Adipocyte (in vitro differentiated cells): ENCODE data around the gene CDH20.

Experiments
- DNase-seq: peaks from one replicate; pipeline ENCODE4 v3.0.0-alpha.2; 2015; ENCODE audit warnings: low read depth
- H3K27me3 ChIP-seq: replicated peaks from 2 replicates; pipeline ENCODE4 v1.7.0; 2013; ENCODE audit warnings: mild to moderate bottlenecking, low read length, moderate library complexity; ENCODE audit not compliant: control insufficient read depth, insufficient read depth
- H3K36me3 ChIP-seq: 2 replicates; pipeline ENCODE4 v1.7.0; 2013; ENCODE audit warnings: low read length, mild to moderate bottlenecking, moderate library complexity; ENCODE audit not compliant: control insufficient read depth, insufficient read depth, severe bottlenecking
- H3K4me1 ChIP-seq: 2 replicates; pipeline ENCODE4 v1.7.0; 2013; ENCODE audit warnings: mild to moderate bottlenecking, low read length, moderate library complexity; ENCODE audit not compliant: control insufficient read depth, insufficient read depth
- H3K4me3 ChIP-seq: 2 replicates; pipeline ENCODE4 v1.7.0; 2013; ENCODE audit warnings: mild to moderate bottlenecking, low read length, moderate library complexity
- H3K9ac ChIP-seq: 2 replicates; pipeline ENCODE4 v1.7.0; 2013; ENCODE audit warnings: mild to moderate bottlenecking, low read length, moderate library complexity
- H3K9me3 ChIP-seq: 2 replicates; pipeline ENCODE4 v1.7.0; 2013; ENCODE audit warnings: mild to moderate bottlenecking, low read length, moderate library complexity; ENCODE audit not compliant: control insufficient read depth

CDH20 gene

DNA sequence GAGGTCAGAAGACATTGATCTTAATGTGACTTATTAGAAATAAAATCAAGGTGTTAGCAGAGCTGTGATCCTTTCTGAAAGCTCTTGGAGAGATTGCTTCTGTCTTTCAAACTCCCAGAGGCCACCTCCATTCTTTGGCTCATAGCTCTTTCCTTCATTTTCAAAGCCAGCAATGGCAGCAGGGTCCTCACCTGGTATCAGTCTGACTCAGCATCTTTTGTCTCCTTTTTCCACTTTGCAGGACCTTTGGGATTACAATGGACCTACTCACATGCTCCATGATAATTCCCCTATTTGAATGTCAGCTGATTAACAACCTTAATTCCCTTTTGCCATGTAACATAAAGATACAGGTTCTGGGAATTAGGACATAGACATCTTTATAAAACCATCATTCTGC, 6.8 kb upstream of the CDH20 start:
- no peak overlapping the region for H3K9ac ChIP-seq

DNA sequence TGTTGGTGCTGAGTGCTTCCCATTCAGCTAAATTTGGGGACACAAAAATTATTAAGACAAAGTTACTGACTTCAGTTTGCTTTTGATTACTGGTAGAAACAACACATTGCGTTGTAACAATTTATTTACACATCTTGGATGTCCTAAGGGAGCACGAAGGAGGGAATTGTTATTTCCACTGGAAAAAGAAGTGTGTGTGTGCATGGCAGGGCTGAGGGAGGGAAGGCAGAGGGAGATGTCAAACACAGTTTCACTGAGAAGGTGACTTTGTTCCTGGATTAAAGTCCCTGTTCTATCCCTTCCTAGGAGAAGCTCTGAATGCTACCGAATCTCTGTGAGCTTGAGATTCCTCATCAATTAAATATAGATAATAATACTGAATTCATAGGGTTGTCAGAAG, 3.8 kb upstream of the CDH20 start:
- Histone ChIP-seq H3K9me3 (no peaks in the 10 kb centered on the region), H3K27me3 (no peaks in the 10 kb centered on the region), H3K4me1 (peaks cover 2% of the 10 kb centered on the region), H3K9ac (no peak overlapping the region), H3K36me3 (no peaks in the 10 kb centered on the region), H3K4me3 (no peak overlapping the region)
- no peak for DNase-seq

More for the DNA sequence above, 6.8 kb upstream of the CDH20 start:
- Histone ChIP-seq H3K9me3 (no peaks in the 10 kb centered on the region), H3K4me1 (no peaks in the 10 kb centered on the region), H3K36me3 (no peaks in the 10 kb centered on the region), H3K4me3 (no peak overlapping the region), H3K27me3 (no peaks in the 10 kb centered on the region)
- DNase-seq = no peak

DNA sequence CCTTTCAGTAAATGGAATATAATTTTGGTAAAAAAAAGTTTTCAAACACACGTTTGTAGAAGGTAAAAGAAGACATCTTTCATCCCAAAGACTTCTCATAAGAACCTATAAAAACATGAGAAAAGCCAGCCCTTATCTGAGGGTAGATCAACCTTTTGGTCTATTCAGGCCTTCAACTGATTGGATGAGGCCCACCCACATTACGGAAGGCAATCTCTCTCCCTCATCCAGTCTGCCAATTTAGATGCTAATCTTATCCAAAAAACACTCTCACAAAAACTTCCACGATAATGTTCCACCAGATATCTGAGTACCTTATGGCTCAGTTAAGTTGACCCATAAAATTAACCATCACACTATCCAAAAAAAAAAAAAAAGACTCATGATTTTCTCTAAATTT, 2.2 kb upstream of the CDH20 start:
- Histone ChIP-seq H3K27me3 (no peaks in the 10 kb centered on the region), H3K4me3 (no peak overlapping the region), H3K9ac (no peak overlapping the region), H3K36me3 (no peaks in the 10 kb centered on the region), H3K4me1 (peaks cover 18% of the 10 kb centered on the region), H3K9me3 (no peaks in the 10 kb centered on the region)
- no peak for DNase-seq

DNA sequence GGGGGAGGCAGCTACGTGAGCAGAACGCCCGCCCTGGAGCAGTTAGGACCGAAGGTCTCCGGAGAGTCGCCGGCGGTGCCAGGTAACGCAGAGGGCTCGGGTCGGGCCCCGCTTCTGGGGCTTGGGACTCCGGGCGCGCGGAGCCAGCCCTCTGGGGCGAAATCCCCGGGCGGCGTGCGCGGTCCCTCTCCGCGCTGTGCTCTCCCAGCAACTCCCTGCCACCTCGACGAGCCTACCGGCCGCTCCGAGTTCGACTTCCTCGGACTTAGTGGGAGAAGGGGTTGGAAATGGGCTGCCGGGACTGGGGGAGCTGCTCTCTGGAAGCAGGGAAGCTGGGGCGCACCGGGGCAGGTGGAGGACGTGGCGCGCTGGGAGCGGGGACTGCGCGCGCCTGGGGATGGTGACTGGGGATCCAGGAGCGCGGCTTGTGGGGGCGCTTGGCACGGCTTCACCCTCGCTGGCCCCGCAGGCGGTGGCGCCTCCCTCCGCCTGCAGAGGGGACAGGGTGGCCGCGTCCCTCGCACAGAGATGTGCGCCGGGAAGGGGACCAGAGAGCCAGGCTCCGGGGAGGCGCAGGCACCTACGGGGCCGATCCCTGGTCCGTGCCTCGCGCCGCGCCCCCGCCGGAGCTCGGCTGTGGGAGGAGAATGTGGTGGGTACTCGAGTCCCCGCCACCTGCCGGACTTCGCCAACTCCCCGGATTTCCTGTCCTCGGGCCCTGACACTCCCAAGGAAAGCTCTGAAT, 688 bp downstream of the CDH20 start:
- peak overlapping the region; percentile 81 for H3K4me3 ChIP-seq
- no peaks in the 10 kb centered on the region for H3K27me3 ChIP-seq
- DNase-seq = peak; percentile 55
- H3K9me3 ChIP-seq = no peaks in the 10 kb centered on the region
- H3K36me3 ChIP-seq = no peaks in the 10 kb centered on the region
- peaks cover 46% of the 10 kb centered on the region for H3K4me1 ChIP-seq
- peak overlapping the region; percentile 81 for H3K9ac ChIP-seq

DNA sequence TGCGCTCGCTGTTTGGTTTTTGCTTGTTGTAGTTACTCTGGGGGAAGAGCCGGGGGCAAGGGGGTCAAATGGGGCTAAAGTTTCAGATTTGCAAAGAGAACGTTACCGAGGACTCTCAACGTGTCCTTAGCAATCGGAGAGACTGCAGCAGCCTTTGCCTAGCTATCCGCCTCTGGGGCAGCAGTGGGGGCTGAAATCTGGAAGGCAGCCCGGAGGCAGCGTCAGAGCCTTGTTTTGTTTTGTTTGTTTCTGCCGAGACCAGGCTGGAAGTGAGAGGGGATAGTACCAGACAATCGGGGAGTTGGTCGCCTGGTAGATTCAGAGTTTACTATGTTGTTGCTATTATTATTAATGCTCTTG, 1.2 kb downstream of the CDH20 start:
- Histone ChIP-seq H3K9ac (peak overlapping the region; percentile 81), H3K27me3 (no peaks in the 10 kb centered on the region), H3K9me3 (no peaks in the 10 kb centered on the region), H3K4me1 (peaks cover 46% of the 10 kb centered on the region), H3K36me3 (no peaks in the 10 kb centered on the region), H3K4me3 (peak overlapping the region; percentile 81)
- DNase-seq = peak; percentile 21

DNA sequence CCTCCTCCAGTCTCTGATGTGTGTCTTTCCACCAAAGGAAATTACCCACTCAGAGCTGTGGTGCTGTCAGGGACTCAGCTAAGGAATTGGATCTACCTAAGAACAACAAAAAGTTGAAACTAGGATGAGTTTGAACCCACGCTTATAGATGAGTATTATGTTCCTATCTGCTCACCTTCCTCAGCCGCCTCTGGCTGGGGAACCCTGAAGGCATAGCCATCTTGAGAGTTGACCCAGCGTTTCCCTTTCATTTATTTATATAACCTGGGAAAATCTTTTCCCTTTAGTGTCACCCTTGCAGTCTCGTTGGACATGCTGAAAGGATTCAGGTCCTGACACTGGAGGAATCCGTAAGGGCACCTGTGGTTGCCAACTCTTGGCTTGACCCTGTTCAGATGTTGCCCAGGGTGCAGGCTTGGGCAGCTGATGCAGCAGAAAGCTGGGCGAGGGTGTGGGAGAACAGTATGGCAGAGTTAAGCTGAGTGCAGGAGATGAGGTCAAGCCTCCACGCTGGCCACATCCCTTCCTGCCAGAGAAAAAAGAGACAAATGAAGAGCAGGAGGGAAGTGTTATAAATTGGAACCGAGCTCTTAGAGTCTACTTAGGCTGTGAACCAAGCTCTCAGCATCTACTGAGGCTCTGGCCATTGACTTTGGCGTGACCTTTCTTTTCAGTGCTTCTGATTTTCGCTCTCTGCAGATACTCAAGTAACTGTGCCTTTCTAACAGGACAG, 1.9 kb downstream of the CDH20 start:
- Histone ChIP-seq H3K9me3 (no peaks in the 10 kb centered on the region), H3K27me3 (no peaks in the 10 kb centered on the region), H3K36me3 (no peaks in the 10 kb centered on the region), H3K4me3 (peak overlapping the region; percentile 81), H3K9ac (peak overlapping the region; percentile 81), H3K4me1 (peaks cover 49% of the 10 kb centered on the region)
- no peak for DNase-seq

DNA sequence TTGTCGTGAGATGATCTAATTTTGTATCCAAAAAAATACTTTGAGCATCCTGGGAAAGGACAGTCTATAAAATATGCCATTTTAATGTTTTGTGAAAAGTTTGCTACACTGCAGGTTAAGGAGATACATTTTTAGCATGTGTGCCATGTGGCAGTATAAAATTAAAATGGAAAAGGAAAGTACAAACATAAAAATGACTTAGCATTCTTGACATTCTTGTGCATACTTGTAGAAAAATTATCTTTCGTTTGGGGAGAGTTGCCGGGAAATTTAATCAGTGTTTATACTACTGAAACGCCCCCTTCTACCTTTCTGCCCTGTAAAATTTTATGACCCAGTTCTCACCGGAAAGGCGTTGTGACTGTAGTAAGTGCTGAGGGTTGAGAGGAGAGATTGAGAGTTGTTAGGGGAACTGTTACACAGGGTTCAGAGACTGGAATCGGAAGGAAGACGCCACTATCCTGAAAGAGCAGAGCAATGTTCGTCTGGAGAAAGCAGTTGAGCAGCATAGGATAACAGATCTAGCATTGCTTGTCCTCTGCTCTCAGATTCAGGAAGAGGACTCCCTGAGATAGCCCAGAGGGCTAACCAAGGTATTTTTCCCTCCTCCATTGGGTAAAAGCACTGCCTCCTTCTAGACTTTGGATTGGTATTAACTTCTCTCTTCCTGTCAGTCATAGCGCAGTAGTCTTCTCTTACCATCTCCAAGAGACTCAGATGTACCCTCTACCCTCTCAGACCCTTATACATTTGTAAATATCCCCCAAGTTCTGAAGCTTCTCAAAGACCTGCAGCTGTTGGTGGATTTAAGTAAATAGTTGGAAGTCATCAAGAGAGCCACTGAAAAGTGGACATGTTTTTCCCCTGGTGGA, 2.7 kb downstream of the CDH20 start:
- Histone ChIP-seq H3K4me3 (peak overlapping the region; percentile 81), H3K4me1 (peaks cover 51% of the 10 kb centered on the region), H3K27me3 (no peaks in the 10 kb centered on the region), H3K36me3 (no peaks in the 10 kb centered on the region), H3K9ac (peak overlapping the region; percentile 81), H3K9me3 (no peaks in the 10 kb centered on the region)
- DNase-seq = no peak

DNA sequence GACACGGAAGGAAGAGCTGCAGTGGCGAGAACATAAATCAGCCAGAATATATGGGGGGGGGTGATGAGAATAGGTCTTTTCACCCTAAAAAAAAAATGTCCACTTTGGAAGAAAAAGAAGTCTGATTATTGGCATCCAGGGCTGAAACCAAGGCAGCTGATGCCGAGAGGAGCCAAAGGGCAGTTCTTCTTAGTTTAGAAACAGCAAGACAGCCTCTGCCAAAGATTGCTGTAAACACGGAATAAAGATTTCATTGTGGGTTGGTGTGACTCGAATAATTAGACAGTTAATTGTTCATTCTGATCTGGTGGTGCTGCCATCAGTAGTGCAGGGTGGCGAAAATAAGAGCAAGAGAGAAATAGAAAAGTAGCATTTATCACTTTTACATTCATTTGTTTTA, 3.5 kb downstream of the CDH20 start:
- Histone ChIP-seq H3K9me3 (no peaks in the 10 kb centered on the region), H3K4me3 (peak overlapping the region; percentile 81), H3K36me3 (no peaks in the 10 kb centered on the region), H3K9ac (peak overlapping the region; percentile 50), H3K4me1 (peaks cover 51% of the 10 kb centered on the region), H3K27me3 (no peaks in the 10 kb centered on the region)
- no peak for DNase-seq

DNA sequence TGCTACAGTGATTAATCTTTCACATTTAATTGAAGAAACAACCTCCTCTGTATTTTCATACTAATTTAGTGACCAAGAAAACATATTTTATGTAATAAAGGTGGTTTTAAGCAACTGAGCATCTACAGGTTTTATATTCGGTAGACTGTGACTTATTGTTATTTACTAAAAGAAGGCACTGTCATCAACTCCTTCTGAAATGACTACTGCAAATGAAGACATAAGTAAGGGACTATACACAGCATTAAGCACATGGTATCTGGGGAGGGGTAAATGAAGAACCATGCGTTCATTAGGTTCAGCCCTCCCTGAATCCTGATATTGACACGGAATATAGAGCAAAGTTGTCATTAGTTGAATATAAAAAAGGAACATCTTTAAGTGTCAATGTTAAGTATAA, 4.3 kb downstream of the CDH20 start:
- Histone ChIP-seq H3K4me3 (peak overlapping the region; percentile 6), H3K27me3 (no peaks in the 10 kb centered on the region), H3K4me1 (peaks cover 51% of the 10 kb centered on the region), H3K9ac (peak overlapping the region; percentile 32), H3K9me3 (no peaks in the 10 kb centered on the region), H3K36me3 (no peaks in the 10 kb centered on the region)
- DNase-seq = no peak

DNA sequence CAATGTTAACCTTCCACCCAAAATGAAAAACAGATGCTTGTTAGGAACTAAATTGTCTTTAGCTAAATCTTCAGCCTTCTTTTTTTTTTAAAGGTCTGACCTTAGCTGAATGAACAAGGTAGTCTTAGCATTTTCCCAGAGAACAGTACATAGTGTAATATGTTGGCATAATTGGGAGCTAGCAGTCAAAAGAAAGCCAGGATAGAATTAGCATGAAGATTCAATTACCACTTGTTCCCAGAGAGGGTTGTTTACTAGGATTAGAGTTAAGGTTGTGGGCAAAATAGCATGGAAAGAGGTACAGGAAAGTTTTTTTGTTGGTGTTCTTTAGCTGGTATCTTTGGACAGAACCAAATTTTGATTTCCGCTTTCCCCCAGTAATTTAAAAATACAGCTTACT, 6.9 kb downstream of the CDH20 start:
- no peaks in the 10 kb centered on the region for H3K36me3 ChIP-seq
- no peak overlapping the region for H3K4me3 ChIP-seq
- H3K27me3 ChIP-seq = no peaks in the 10 kb centered on the region
- DNase-seq = no peak
- H3K9ac ChIP-seq = no peak overlapping the region
- H3K9me3 ChIP-seq = no peaks in the 10 kb centered on the region
- peaks cover 42% of the 10 kb centered on the region for H3K4me1 ChIP-seq

DNA sequence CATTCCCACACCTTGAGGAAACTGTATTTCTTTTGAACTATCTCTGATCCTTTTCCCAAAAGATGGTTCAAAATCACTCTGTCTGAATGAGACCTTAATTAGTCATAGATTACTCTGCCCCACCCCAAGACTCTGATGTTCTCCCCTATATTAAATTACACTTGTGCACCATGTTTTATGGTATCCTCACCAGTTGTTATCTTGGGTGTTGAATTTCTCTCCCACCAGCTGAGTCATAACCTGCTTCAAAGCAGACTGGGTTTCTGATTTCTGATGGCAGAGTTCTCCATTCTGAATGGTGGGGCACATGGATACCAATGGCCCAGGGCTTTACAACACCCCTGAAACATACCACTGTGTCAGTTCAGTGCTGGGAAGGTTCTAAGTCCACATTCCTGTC, 15.0 kb downstream of the CDH20 start:
- H3K9me3 ChIP-seq = no peaks in the 10 kb centered on the region
- no peak for DNase-seq
- H3K4me3 ChIP-seq = no peak overlapping the region
- H3K27me3 ChIP-seq = no peaks in the 10 kb centered on the region
- H3K4me1 ChIP-seq = peaks cover 13% of the 10 kb centered on the region
- no peaks in the 10 kb centered on the region for H3K36me3 ChIP-seq
- no peak overlapping the region for H3K9ac ChIP-seq
